Activated naive CD8-positive, alpha-beta T cell treated with anti-CD3 and anti-CD28 coated beads, Interleukin-2, amount 50 U/mL, for 24 hours (primary cell): ENCODE results near the gene TREX2.

Experiments
- ATAC-seq: fragments of 150-1000 bp; cut with Tn5 transposase; one replicate; pipeline ENCODE4 v1.10.0; 2021
- DNase-seq: peaks from one replicate; pipeline ENCODE4 v3.0.0; 2021
- H3K27ac Mint-ChIP-seq: one replicate; pipeline ENCODE4 v1.8.0; 2021; ENCODE audit warnings: mild to moderate bottlenecking, mixed read lengths
- H3K27me3 Mint-ChIP-seq: one replicate; pipeline ENCODE4 v1.8.0; 2021; ENCODE audit warnings: mixed read lengths
- H3K36me3 Mint-ChIP-seq: one replicate; pipeline ENCODE4 v1.8.0; 2021; ENCODE audit warnings: low read depth, mixed read lengths
- H3K4me1 Mint-ChIP-seq: one replicate; pipeline ENCODE4 v1.8.0; 2021; ENCODE audit warnings: mixed read lengths
- H3K4me3 Mint-ChIP-seq: one replicate; pipeline ENCODE4 v1.8.0; 2021; ENCODE audit warnings: mild to moderate bottlenecking, moderate library complexity, mixed read lengths
- H3K9me3 Mint-ChIP-seq: one replicate; pipeline ENCODE4 v1.8.0; 2021; ENCODE audit warnings: mixed read lengths

Gene TREX2, protein sequence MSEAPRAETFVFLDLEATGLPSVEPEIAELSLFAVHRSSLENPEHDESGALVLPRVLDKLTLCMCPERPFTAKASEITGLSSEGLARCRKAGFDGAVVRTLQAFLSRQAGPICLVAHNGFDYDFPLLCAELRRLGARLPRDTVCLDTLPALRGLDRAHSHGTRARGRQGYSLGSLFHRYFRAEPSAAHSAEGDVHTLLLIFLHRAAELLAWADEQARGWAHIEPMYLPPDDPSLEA

DNA sequence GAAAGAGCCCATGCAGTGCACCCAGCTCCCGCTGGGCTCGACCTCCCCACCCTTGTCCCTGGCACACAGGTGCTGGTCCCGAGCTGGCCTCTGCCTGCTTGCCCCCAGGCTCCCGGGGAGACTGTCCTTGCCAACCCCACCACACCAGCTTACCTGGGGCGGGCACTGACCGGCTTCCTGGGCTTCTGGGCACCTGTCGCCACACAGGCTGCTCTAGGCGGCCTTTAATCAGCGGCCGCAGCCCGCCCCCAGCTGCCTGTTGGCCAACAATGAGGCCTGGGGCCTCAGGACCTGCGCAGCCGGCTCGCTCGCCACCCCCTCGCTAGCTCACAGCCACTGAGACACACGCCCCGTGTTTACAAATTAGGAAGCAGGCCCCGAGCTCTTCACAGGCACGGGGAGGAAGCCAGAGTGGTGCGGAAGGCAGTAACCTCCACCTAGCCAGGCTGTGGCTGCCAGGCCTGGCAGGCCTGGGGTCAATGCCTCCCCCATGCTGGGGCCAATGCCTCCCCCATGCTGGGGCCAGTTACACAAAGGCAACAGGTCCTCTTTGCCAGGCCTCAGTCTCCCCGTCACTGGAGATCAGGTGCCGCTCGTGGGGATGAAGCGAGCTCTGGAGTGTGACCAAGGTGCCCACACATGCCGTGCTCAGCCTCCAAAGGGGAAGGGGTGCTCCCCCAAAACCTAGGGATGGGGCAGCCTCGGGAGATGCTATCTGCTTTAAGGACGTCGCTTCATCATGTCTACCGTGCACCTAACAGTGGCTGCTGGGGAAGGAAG lies at the start of gene TREX2:
Gene TREX2, minus strand, starts transcription at position 201 of the 780 bp plus-strand sequence. CDS start 626 bp downstream, outside the sequence.
- no peaks in the 10 kb centered on the region for H3K27me3 Mint-ChIP-seq
- no peaks in the 10 kb centered on the region for H3K4me1 Mint-ChIP-seq
- H3K9me3 Mint-ChIP-seq = no peaks in the 10 kb centered on the region
- no peak within 1 kb of the TSS for H3K4me3 Mint-ChIP-seq
- H3K27ac Mint-ChIP-seq = no peak within 1 kb of the TSS
- ATAC-seq (no peak), DNase-seq (no peak)
- peaks cover 3% of the 10 kb centered on the region for H3K36me3 Mint-ChIP-seq

DNA sequence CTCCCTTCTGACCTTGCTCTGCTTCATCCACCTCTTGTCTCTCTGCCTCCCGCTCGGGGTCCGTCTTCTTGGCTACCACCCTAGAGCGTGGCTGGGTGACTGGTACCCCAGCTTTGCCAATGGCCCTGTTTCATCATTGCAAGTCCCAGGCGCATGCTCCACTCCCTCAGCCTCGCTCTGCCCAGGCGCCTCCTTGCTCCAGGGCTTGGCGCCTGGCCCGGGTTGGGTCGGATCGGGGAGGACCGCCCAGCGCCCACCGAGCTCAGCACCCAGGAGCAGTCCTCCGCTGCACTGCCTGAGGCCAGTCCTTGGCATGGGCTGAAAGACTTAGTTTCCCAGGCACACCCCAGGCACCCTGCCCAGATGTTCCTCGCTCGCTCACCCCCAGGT lies 49.5 kb upstream of the TREX2 start:
- Mint-ChIP-seq H3K9me3 (no peaks in the 10 kb centered on the region), H3K27me3 (peaks cover 3% of the 10 kb centered on the region), H3K4me1 (no peaks in the 10 kb centered on the region), H3K36me3 (no peaks in the 10 kb centered on the region), H3K27ac (no peak overlapping the region), H3K4me3 (no peak overlapping the region)
- no peak for DNase-seq
- ATAC-seq = no peak

DNA sequence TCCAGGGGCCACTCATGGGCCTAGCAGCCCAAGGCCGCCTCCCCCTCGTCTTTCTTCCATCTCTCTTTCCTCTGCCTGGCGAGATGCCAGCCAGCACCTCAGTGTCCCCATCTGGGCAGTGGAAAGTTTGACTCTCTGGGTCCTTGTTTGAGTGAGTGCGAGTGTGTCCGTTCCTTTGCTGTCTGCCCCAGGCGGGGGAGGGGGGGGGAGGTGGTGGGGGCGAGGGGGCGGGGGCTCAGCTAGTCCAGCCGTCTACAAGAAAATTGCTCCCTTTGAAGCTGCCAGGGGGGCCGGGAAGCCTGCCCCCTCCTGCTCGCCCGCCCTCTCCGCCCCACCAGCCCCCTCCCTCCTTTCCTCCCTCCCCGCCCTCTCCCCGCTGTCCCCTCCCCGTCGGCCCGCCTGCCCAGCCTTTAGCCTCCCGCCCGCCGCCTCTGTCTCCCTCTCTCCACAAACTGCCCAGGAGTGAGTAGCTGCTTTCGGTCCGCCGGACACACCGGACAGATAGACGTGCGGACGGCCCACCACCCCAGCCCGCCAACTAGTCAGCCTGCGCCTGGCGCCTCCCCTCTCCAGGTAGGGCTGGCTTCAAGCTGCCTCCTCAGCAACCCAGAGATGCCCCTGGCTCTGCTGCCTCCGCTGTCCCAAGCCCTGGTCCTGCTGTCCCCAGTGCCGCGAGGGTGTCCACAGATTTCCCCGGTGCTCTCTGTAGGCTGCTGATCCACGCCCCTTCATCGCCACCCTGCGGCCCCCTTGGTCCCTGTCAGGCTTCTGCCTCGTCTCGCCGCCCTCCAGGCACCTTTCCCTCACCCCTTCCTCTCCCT lies 48.9 kb upstream of the TREX2 start, which contains the start of gene BGN:
Gene BGN, plus strand, starts transcription at position 440 of the 821 bp plus-strand sequence. CDS start 9,652 bp downstream, outside the sequence.
- H3K27ac Mint-ChIP-seq = no peak within 1 kb of the TSS
- H3K27me3 Mint-ChIP-seq = peaks cover 3% of the 10 kb centered on the region
- H3K4me1 Mint-ChIP-seq = no peaks in the 10 kb centered on the region
- DNase-seq (no peak), ATAC-seq (no peak)
- H3K36me3 Mint-ChIP-seq = no peaks in the 10 kb centered on the region
- no peaks in the 10 kb centered on the region for H3K9me3 Mint-ChIP-seq
- H3K4me3 Mint-ChIP-seq = no peak within 1 kb of the TSS

DNA sequence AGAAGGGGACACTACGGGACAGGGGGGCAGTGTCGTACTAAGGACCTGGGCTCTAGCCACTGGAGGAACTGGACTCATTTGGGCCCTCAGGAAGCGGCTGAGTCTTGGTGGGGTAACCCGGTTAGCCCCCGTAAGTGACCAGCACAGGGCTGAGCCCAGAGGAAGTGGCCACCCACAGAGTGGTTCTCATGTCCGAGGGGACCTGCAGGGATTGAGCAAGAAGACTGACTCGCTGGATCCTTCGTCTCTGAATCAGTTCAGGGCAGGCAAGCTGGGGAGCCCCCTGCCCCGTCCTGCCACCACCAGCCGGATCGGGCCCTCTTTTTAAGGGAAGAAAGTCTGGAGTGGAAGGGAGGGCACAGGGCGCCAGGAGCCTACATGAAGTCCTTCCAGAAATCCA lies 48.2 kb upstream of the TREX2 start:
- Mint-ChIP-seq H3K9me3 (no peaks in the 10 kb centered on the region), H3K27me3 (peaks cover 3% of the 10 kb centered on the region), H3K27ac (no peak overlapping the region), H3K36me3 (no peaks in the 10 kb centered on the region), H3K4me3 (no peak overlapping the region), H3K4me1 (no peaks in the 10 kb centered on the region)
- DNase-seq (no peak), ATAC-seq (no peak)

DNA sequence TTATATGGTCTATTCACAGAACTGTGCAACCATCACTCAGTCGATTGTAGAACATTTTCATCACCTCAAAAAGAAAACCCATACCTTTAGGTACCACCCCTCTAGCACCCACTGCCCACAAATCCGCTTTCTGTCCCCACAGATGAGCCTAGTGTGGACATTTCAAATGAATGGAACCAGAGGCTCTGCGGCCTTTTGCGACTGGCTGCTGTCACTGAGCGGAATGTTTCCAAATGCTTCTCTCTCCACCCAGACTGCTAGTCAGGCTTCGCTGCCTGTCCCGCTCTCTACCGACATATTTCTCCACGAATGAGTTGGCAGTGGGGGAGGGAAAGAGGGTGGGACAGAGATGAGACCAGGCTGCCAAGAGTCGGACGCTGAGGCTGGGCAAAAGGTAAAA lies 47.2 kb upstream of the TREX2 start:
- no peaks in the 10 kb centered on the region for H3K36me3 Mint-ChIP-seq
- DNase-seq = no peak
- H3K4me3 Mint-ChIP-seq = no peak overlapping the region

DNA sequence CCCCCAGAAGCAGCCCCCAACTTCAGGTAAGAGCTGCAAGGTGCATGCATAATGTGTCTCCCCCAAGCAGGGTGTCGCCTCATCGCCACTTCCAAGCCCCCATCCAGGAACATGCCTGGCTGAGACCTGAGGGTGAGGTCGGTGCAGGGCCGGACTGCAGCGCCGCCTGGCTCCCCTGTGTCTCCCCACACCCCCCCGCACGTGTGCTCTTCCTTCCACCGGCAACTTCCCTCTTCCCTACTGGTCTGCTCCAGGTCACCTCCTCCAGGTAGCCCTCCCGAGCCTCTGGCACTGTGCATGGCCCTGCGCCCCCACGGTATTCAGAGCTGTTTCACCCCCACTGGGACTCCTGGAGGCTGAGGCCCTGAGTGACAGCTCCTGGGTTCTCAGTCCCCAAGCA lies 46.7 kb upstream of the TREX2 start:
- Mint-ChIP-seq H3K27me3 (peaks cover 3% of the 10 kb centered on the region), H3K36me3 (no peaks in the 10 kb centered on the region), H3K4me3 (no peak overlapping the region), H3K9me3 (no peaks in the 10 kb centered on the region), H3K4me1 (no peaks in the 10 kb centered on the region), H3K27ac (no peak overlapping the region)
- no peak for ATAC-seq
- no peak for DNase-seq

More for the DNA sequence above, 47.2 kb upstream of the TREX2 start:
- Mint-ChIP-seq H3K4me1 (no peaks in the 10 kb centered on the region), H3K9me3 (no peaks in the 10 kb centered on the region), H3K27me3 (peaks cover 3% of the 10 kb centered on the region), H3K27ac (no peak overlapping the region)
- no peak for ATAC-seq

DNA sequence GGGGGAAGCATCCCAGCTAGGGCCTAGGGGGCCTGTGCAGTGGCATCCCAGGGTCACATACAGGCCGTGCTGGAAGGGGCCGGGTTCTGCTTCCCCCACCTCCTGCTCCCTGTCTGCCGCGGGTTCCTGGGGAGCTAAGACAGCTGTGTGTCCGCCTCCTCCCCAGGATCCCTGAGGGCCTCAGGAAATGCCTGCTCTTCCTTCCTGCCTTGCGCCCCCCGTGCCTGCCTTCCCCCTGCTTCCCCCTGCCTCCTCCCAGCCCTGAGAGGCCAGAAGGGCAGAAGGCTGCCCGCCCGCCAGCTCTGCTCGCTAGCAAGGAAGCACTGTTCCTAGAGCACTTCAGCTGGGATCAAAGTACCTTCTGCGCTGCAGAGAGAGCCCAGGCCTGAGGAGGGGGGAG lies 46.1 kb upstream of the TREX2 start:
- H3K27ac Mint-ChIP-seq = no peak overlapping the region
- no peaks in the 10 kb centered on the region for H3K4me1 Mint-ChIP-seq
- no peaks in the 10 kb centered on the region for H3K9me3 Mint-ChIP-seq
- no peak overlapping the region for H3K4me3 Mint-ChIP-seq
- no peak for DNase-seq
- ATAC-seq = no peak
- H3K36me3 Mint-ChIP-seq = no peaks in the 10 kb centered on the region
- H3K27me3 Mint-ChIP-seq = peaks cover 3% of the 10 kb centered on the region

DNA sequence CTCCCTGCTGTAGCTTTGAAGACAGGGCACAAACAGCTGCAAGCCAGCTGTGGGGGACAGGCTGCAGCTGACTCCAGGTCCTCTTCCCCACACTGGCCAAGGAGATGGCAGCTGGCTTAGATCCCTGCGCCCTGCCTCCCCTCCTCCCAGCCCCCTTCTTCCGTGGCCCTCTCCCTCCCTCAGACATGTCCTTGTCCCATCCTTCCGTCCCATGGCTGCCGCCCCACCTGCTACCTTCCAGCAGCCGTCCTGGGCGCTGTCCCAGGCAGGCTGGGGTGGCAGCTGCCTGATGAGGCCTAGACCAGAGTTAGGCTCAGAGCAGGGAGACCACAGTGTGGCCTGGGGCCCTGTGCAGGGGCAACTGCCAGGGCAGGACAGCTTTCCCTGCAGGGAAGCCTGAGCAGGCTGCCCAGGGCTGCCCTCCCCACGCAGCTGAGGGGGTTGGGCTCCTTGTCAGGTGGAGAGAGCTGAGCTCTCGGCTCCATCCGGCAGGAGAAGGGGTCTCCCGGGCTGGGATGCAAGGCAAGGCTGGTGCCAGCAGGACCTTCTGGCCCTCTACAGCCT lies 45.6 kb upstream of the TREX2 start:
- Mint-ChIP-seq H3K27ac (no peak overlapping the region), H3K4me3 (no peak overlapping the region), H3K27me3 (peaks cover 3% of the 10 kb centered on the region), H3K36me3 (no peaks in the 10 kb centered on the region), H3K4me1 (no peaks in the 10 kb centered on the region), H3K9me3 (no peaks in the 10 kb centered on the region)
- DNase-seq (no peak), ATAC-seq (no peak)

DNA sequence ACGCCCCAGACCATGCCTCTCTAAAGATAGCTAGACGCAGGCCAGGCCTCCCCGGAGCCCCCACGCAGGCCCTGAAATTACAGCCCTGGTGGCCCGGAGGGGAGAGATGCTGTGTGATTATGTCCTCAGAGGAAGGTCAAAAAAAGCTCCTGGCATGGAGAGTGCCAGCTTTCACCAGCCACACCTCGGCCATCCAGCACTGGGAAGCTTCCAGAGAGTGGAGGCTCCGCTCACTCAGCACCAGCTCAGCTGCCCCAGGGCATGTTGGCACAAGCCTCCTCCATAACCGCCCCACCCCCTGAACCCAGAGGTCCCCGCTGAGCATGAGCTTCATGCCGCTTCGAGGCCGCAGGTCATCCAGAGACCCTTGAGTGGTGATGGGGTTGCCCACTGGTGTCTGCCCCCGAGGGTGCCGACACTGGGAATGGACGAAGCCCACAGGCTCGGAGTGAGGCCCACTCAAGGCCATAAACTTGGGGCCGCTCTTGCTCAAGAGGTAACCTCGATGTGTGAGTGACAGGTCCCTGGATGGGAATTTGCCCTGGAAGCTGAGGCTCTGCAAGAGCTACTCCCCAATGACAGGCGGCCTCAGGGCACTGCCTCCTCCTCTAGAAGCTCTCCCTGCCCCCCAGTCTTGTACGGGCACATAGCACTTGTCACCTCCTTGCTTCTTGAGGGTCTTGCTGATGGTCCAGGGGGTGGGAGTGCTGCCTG lies 44.5 kb upstream of the TREX2 start:
- H3K4me1 Mint-ChIP-seq = no peaks in the 10 kb centered on the region
- H3K27me3 Mint-ChIP-seq = peaks cover 2% of the 10 kb centered on the region
- no peak for DNase-seq
- no peaks in the 10 kb centered on the region for H3K36me3 Mint-ChIP-seq
- no peak overlapping the region for H3K4me3 Mint-ChIP-seq
- H3K27ac Mint-ChIP-seq = no peak overlapping the region
- H3K9me3 Mint-ChIP-seq = no peaks in the 10 kb centered on the region
- ATAC-seq = no peak

DNA sequence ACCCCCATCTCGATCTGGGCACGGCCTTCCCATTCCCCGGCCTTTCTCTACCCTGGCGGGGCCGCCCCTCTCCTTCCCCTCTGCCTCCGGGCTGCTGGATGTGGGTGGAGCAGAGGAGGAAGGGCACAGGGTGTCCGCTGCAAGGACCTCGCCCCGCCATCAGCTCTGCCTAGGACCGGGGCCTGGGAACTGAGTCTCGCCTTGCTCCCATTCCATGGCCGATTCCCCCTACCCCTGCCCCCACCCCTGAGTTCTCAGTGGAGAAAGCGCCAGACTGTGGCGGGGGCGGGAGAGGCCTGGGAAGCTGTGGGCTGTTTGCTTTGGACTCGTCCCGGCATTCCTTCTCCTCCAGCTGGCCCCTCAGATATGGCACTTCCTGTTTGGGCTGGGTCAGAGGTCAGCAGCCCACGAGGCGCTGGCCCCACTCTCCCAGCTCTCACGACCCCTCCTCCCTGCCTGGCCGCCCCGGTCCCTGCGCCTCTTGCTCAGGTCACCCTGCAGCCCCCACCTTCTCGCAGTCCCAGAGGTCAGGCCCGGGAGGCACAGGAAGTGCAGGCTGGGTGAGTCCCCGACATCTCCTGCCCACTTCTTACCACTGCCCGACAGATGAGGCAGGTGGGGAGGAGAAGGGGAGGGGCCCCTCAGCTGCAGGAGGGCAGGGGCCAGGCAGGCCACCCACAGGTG lies 42.5 kb upstream of the TREX2 start:
- ATAC-seq (no peak), DNase-seq (no peak)
- H3K27me3 Mint-ChIP-seq = no peaks in the 10 kb centered on the region
- H3K4me3 Mint-ChIP-seq = no peak overlapping the region
- H3K27ac Mint-ChIP-seq = no peak overlapping the region
- no peaks in the 10 kb centered on the region for H3K4me1 Mint-ChIP-seq
- H3K9me3 Mint-ChIP-seq = no peaks in the 10 kb centered on the region
- H3K36me3 Mint-ChIP-seq = no peaks in the 10 kb centered on the region

DNA sequence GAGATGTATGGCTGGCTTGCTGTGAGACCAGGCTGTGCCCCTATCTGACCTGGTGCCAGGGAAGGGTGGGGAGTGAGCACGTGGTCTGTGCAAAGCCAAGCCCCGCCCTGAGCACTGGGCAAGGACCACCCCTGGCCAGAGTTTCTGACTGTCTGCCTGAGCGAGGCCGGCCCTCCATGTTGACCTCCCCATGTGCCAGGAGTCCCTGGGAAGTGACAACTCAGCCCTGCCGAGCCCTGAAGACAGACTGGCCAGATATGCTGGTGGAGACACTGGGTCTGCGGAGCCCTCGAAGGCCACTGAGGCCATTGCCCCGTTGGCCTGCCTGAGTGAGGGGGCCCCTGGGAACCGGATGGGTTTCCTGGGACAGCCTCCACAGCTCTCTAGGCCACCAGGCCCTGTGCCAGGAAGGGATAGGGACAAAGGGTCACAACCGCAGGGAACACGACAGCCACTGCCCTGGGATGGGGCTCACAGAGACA lies 41.8 kb upstream of the TREX2 start:
- H3K4me1 Mint-ChIP-seq = no peaks in the 10 kb centered on the region
- H3K36me3 Mint-ChIP-seq = no peaks in the 10 kb centered on the region
- no peak for ATAC-seq
- H3K4me3 Mint-ChIP-seq = no peak overlapping the region
- H3K9me3 Mint-ChIP-seq = no peaks in the 10 kb centered on the region
- no peak for DNase-seq
- H3K27ac Mint-ChIP-seq = no peak overlapping the region
- no peaks in the 10 kb centered on the region for H3K27me3 Mint-ChIP-seq

DNA sequence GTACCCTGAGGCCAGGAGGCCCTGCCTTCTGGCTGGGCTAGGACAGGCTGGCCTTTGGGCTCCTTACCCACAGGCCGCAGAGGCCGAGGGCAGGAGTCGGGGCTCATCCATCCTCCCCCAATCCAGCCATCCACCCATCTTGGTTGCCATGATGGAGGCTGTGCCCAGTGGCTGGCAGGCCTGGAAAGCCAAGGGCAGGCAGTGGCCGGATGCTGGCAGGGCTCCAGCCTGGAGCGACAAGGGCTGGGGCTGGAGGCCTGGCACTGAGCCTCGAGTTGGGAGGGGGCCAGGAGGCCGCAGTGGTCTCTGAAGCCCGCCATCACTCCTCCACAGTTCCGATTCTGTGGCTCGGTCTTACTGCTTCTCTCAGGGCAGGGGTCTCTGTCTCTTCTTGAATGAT lies 40.3 kb upstream of the TREX2 start:
- Mint-ChIP-seq H3K27me3 (no peaks in the 10 kb centered on the region), H3K36me3 (no peaks in the 10 kb centered on the region), H3K4me3 (no peak overlapping the region), H3K27ac (no peak overlapping the region), H3K4me1 (no peaks in the 10 kb centered on the region), H3K9me3 (no peaks in the 10 kb centered on the region)
- no peak for DNase-seq
- no peak for ATAC-seq

DNA sequence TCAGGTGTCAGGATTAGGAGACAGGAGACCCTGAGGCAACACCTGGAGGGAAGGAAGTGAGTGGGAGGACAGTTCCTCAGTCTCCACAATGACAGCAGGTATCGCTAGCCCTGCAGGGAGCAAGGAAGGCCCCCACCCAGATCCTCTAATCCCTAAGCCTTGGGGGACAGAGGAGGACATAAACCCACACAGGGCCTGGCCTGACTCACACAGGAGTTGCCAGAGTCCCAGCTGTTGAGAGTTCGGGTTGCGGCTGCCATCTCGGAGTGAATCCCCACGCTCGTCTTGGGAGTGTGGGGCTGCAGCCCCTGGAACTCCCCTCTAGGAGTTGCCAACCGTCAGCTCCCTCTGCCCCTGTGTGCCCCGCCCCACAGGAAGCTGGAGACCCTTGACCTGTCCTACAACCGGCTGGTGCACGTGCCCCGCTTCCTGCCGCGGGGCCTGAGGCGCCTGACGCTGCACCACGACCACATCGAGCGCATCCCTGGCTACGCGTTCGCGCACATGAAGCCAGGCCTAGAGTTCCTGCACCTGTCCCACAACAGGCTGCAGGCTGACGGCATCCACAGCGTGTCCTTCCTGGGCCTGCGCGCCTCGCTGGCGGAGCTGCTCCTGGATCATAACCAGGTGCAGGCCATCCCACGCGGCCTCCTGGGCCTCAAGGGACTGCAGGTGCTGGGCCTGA lies 39.7 kb upstream of the TREX2 start:
- Mint-ChIP-seq H3K36me3 (no peaks in the 10 kb centered on the region), H3K4me3 (no peak overlapping the region), H3K9me3 (no peaks in the 10 kb centered on the region), H3K27ac (no peak overlapping the region), H3K27me3 (no peaks in the 10 kb centered on the region), H3K4me1 (no peaks in the 10 kb centered on the region)
- ATAC-seq = no peak
- no peak for DNase-seq
